Measurements from ENCODE around the gene DBH.

The DBH gene

GRCh38 chr9:133635533-133636531 lies at the start of gene DBH:
Gene DBH (plus strand): TSS chr9:133636363. CDS start chr9:133636372, 9 bp downstream.
- Histone ChIP-seq H3K27ac (ENCODE audit: low read depth, low read length) (no peak within 1 kb of the TSS), H3K36me3 (ENCODE audit: control insufficient read depth, insufficient read depth, low read length) (no peaks in the 10 kb centered on the region), H3K27me3 (ENCODE audit: control insufficient read depth, insufficient read depth, low read length) (no peaks in the 10 kb centered on the region), H3K9ac (ENCODE audit: low read length) (no peak within 1 kb of the TSS), H3K4me1 (ENCODE audit: control insufficient read depth, insufficient read depth, low read length) (no peaks in the 10 kb centered on the region), H3K4me3 (ENCODE audit: low read length) (no peak within 1 kb of the TSS)

- Histone ChIP-seq H3K36me3 (ENCODE audit: control insufficient read depth, insufficient read depth, low read length) (no peaks in the 10 kb centered on the region), H3K27ac (ENCODE audit: low read depth, low read length) (no peak overlapping the region), H3K9ac (ENCODE audit: low read length) (no peak overlapping the region), H3K27me3 (ENCODE audit: control insufficient read depth, insufficient read depth, low read length) (no peaks in the 10 kb centered on the region), H3K4me3 (ENCODE audit: low read length) (no peak overlapping the region), H3K4me1 (ENCODE audit: control insufficient read depth, insufficient read depth, low read length) (peaks cover 5% of the 10 kb centered on the region)
These were observed 49.1 kb upstream of the DBH start for GRCh38 chr9:133587051-133587450.

GRCh38 chr9:133587466-133587865 lies 48.7 kb upstream of the DBH start:
- peaks cover 5% of the 10 kb centered on the region for H3K4me1 ChIP-seq (ENCODE audit: control insufficient read depth, insufficient read depth, low read length)
- no peaks in the 10 kb centered on the region for H3K27me3 ChIP-seq (ENCODE audit: control insufficient read depth, insufficient read depth, low read length)
- no peak overlapping the region for H3K9ac ChIP-seq (ENCODE audit: low read length)
- H3K27ac ChIP-seq (ENCODE audit: low read depth, low read length) = no peak overlapping the region
- H3K4me3 ChIP-seq (ENCODE audit: low read length) = no peak overlapping the region
- no peaks in the 10 kb centered on the region for H3K36me3 ChIP-seq (ENCODE audit: control insufficient read depth, insufficient read depth, low read length)

- no peak overlapping the region for H3K27ac ChIP-seq (ENCODE audit: low read depth, low read length)
- H3K4me3 ChIP-seq (ENCODE audit: low read length) = no peak overlapping the region
- no peaks in the 10 kb centered on the region for H3K36me3 ChIP-seq (ENCODE audit: control insufficient read depth, insufficient read depth, low read length)
- H3K27me3 ChIP-seq (ENCODE audit: control insufficient read depth, insufficient read depth, low read length) = no peaks in the 10 kb centered on the region
- H3K4me1 ChIP-seq (ENCODE audit: control insufficient read depth, insufficient read depth, low read length) = peaks cover 1% of the 10 kb centered on the region
- no peak overlapping the region for H3K9ac ChIP-seq (ENCODE audit: low read length)
These were observed 46.5 kb upstream of the DBH start for GRCh38 chr9:133589454-133590227.

- no peaks in the 10 kb centered on the region for H3K36me3 ChIP-seq (ENCODE audit: control insufficient read depth, insufficient read depth, low read length)
- no peaks in the 10 kb centered on the region for H3K27me3 ChIP-seq (ENCODE audit: control insufficient read depth, insufficient read depth, low read length)
- H3K4me1 ChIP-seq (ENCODE audit: control insufficient read depth, insufficient read depth, low read length) = no peaks in the 10 kb centered on the region
- no peak overlapping the region for H3K4me3 ChIP-seq (ENCODE audit: low read length)
- no peak overlapping the region for H3K27ac ChIP-seq (ENCODE audit: low read depth, low read length)
- no peak overlapping the region for H3K9ac ChIP-seq (ENCODE audit: low read length)
These were observed 45.8 kb upstream of the DBH start for GRCh38 chr9:133590231-133590855.

- Histone ChIP-seq H3K4me1 (ENCODE audit: control insufficient read depth, insufficient read depth, low read length) (no peaks in the 10 kb centered on the region), H3K27ac (ENCODE audit: low read depth, low read length) (no peak overlapping the region), H3K36me3 (ENCODE audit: control insufficient read depth, insufficient read depth, low read length) (no peaks in the 10 kb centered on the region), H3K4me3 (ENCODE audit: low read length) (no peak overlapping the region), H3K27me3 (ENCODE audit: control insufficient read depth, insufficient read depth, low read length) (no peaks in the 10 kb centered on the region), H3K9ac (ENCODE audit: low read length) (no peak overlapping the region)
These were observed 44.9 kb upstream of the DBH start for GRCh38 chr9:133591116-133591910.

GRCh38 chr9:133591985-133592384 lies 44.2 kb upstream of the DBH start:
- H3K36me3 ChIP-seq (ENCODE audit: control insufficient read depth, insufficient read depth, low read length) = no peaks in the 10 kb centered on the region
- no peak overlapping the region for H3K9ac ChIP-seq (ENCODE audit: low read length)
- no peaks in the 10 kb centered on the region for H3K4me1 ChIP-seq (ENCODE audit: control insufficient read depth, insufficient read depth, low read length)
- no peak overlapping the region for H3K27ac ChIP-seq (ENCODE audit: low read depth, low read length)
- no peaks in the 10 kb centered on the region for H3K27me3 ChIP-seq (ENCODE audit: control insufficient read depth, insufficient read depth, low read length)
- no peak overlapping the region for H3K4me3 ChIP-seq (ENCODE audit: low read length)

- no peak overlapping the region for H3K4me3 ChIP-seq (ENCODE audit: low read length)
- H3K27ac ChIP-seq (ENCODE audit: low read depth, low read length) = no peak overlapping the region
- no peaks in the 10 kb centered on the region for H3K27me3 ChIP-seq (ENCODE audit: control insufficient read depth, insufficient read depth, low read length)
- no peak overlapping the region for H3K9ac ChIP-seq (ENCODE audit: low read length)
- no peaks in the 10 kb centered on the region for H3K36me3 ChIP-seq (ENCODE audit: control insufficient read depth, insufficient read depth, low read length)
- H3K4me1 ChIP-seq (ENCODE audit: control insufficient read depth, insufficient read depth, low read length) = no peaks in the 10 kb centered on the region
These were observed 43.3 kb upstream of the DBH start for GRCh38 chr9:133592731-133593409.

- no peak overlapping the region for H3K4me3 ChIP-seq (ENCODE audit: low read length)
- H3K36me3 ChIP-seq (ENCODE audit: control insufficient read depth, insufficient read depth, low read length) = no peaks in the 10 kb centered on the region
- H3K4me1 ChIP-seq (ENCODE audit: control insufficient read depth, insufficient read depth, low read length) = no peaks in the 10 kb centered on the region
- no peak overlapping the region for H3K27ac ChIP-seq (ENCODE audit: low read depth, low read length)
- no peaks in the 10 kb centered on the region for H3K27me3 ChIP-seq (ENCODE audit: control insufficient read depth, insufficient read depth, low read length)
- H3K9ac ChIP-seq (ENCODE audit: low read length) = no peak overlapping the region
These were observed 42.4 kb upstream of the DBH start for GRCh38 chr9:133593587-133594253.

- H3K4me3 ChIP-seq (ENCODE audit: low read length) = no peak overlapping the region
- no peaks in the 10 kb centered on the region for H3K36me3 ChIP-seq (ENCODE audit: control insufficient read depth, insufficient read depth, low read length)
- no peaks in the 10 kb centered on the region for H3K4me1 ChIP-seq (ENCODE audit: control insufficient read depth, insufficient read depth, low read length)
- H3K27ac ChIP-seq (ENCODE audit: low read depth, low read length) = no peak overlapping the region
- H3K27me3 ChIP-seq (ENCODE audit: control insufficient read depth, insufficient read depth, low read length) = no peaks in the 10 kb centered on the region
- no peak overlapping the region for H3K9ac ChIP-seq (ENCODE audit: low read length)
These were observed 41.9 kb upstream of the DBH start for GRCh38 chr9:133594310-133594709.

- Histone ChIP-seq H3K4me1 (ENCODE audit: control insufficient read depth, insufficient read depth, low read length) (no peaks in the 10 kb centered on the region), H3K36me3 (ENCODE audit: control insufficient read depth, insufficient read depth, low read length) (no peaks in the 10 kb centered on the region), H3K27me3 (ENCODE audit: control insufficient read depth, insufficient read depth, low read length) (no peaks in the 10 kb centered on the region), H3K9ac (ENCODE audit: low read length) (no peak overlapping the region), H3K4me3 (ENCODE audit: low read length) (no peak overlapping the region), H3K27ac (ENCODE audit: low read depth, low read length) (no peak overlapping the region)
These were observed 40.3 kb upstream of the DBH start for GRCh38 chr9:133595910-133596309.
